GM19328 (cell line): ENCODE measurements around the gene ATP11A.
"Not testable (repeated sequence)": the region's sequence is repeated elsewhere in the genome, so short reads cannot be mapped to it uniquely, and the experiment has no call there.

Experiments
- ATAC-seq: cut with Tn5 transposase; IDR thresholded peaks from one replicate; pipeline ENCODE4 v1.9.1; 2021; ENCODE audit warnings: mild to moderate bottlenecking, moderate library complexity; ENCODE audit not compliant: unreplicated experiment

The ATP11A gene

GRCh38 chr13:112873851-112874750 is 184.3 kb downstream of the ATP11A start:
- peak; percentile 82 for ATAC-seq

- ATAC-seq = no peak
Measured at GRCh38 chr13:112874751-112875300, 185.0 kb downstream of the ATP11A start.

- ATAC-seq = no peak
Measured at GRCh38 chr13:112875627-112876026, 185.8 kb downstream of the ATP11A start.

GRCh38 chr13:112876305-112877000 is 186.6 kb downstream of the ATP11A start:
- no peak for ATAC-seq

GRCh38 chr13:112877066-112877465 is 187.2 kb downstream of the ATP11A start:
- ATAC-seq = no peak

- no peak for ATAC-seq
Measured at GRCh38 chr13:112877539-112877938, 187.7 kb downstream of the ATP11A start.

- no peak for ATAC-seq
Measured at GRCh38 chr13:112877976-112878955, 188.4 kb downstream of the ATP11A start.

GRCh38 chr13:112879283-112879833 is 189.5 kb downstream of the ATP11A start:
- ATAC-seq = no peak

GRCh38 chr13:112880221-112880641 is 190.4 kb downstream of the ATP11A start:
- ATAC-seq = no peak

GRCh38 chr13:112880976-112881540 is 191.2 kb downstream of the ATP11A start:
- ATAC-seq = no peak

GRCh38 chr13:112881656-112882554 is 192.1 kb downstream of the ATP11A start:
- ATAC-seq = no peak

- ATAC-seq = no peak
Measured at GRCh38 chr13:112882555-112883024, 192.8 kb downstream of the ATP11A start.

- no peak for ATAC-seq
Measured at GRCh38 chr13:112883241-112883945, 193.6 kb downstream of the ATP11A start.

- not testable (repeated sequence) for ATAC-seq
Measured at GRCh38 chr13:112884700-112885099, 194.9 kb downstream of the ATP11A start.

GRCh38 chr13:112885242-112885781 is 195.5 kb downstream of the ATP11A start:
- no peak for ATAC-seq

- ATAC-seq = no peak
Measured at GRCh38 chr13:112885782-112886268, 196.0 kb downstream of the ATP11A start.

GRCh38 chr13:112887151-112887550 is 197.3 kb downstream of the ATP11A start:
- no peak for ATAC-seq

- ATAC-seq = no peak
Measured at GRCh38 chr13:112887557-112887991, 197.7 kb downstream of the ATP11A start.
